CD4-positive, CD25-positive, alpha-beta regulatory T cell (primary cell): ENCODE measurements around the gene TNRC18. TPM values are rescaled to one million over a fixed set of nuclear protein-coding genes. Genes with fewer than 3 reads are reported as not detected.
A peak's percentile ranks its signal among the peaks of the same experiment; 100 is the strongest.

Source experiments
- ATAC-seq, 2 donors: fragments of 150-1000 bp; cut with Tn5 transposase; one replicate each; pipeline ENCODE4 v1.10.0; 2021; ENCODE audit warnings: low read depth in 2 of 2, moderate number of reproducible peaks in 2 of 2, moderate library complexity in 1 of 2
- DNase-seq, 3 donors: peaks; one replicate each; pipeline versions ENCODE4 v3.0.0 to v3.0.0-alpha.2; 2012 to 2022; ENCODE audit warnings: mixed read lengths in 1 of 3
- H3K27ac ChIP-seq: one replicate; pipeline ENCODE4 v1.7.0; 2013; ENCODE audit warnings: mild to moderate bottlenecking, low read length; ENCODE audit not compliant: insufficient read depth, poor library complexity, severe bottlenecking
- H3K27me3 ChIP-seq: one replicate; pipeline ENCODE4 v1.7.0; 2013; ENCODE audit warnings: low read length; ENCODE audit not compliant: control insufficient read depth, insufficient read depth
- H3K36me3 ChIP-seq: one replicate; pipeline ENCODE4 v1.7.0; 2013; ENCODE audit warnings: mild to moderate bottlenecking, low read length, moderate library complexity; ENCODE audit not compliant: control insufficient read depth, insufficient read depth
- H3K4me1 ChIP-seq: 2 replicates; pipeline ENCODE4 v1.7.0; 2013; ENCODE audit warnings: mild to moderate bottlenecking, low read length; ENCODE audit not compliant: insufficient read depth, control insufficient read depth, poor library complexity, severe bottlenecking
- H3K4me3 ChIP-seq: one replicate; pipeline ENCODE4 v1.7.0; 2013; ENCODE audit warnings: low read depth, mild to moderate bottlenecking, low read length, moderate library complexity
- H3K9me3 ChIP-seq, 2 experiments: 1 replicate in 1 of 2; 2 replicates in 1 of 2; pipeline ENCODE4 v1.7.0; 2013; ENCODE audit warnings: low read length in 2 of 2, mild to moderate bottlenecking in 1 of 2, moderate library complexity in 1 of 2; ENCODE audit not compliant: control insufficient read depth in 2 of 2
- H3K27ac Mint-ChIP-seq, 3 donors: one replicate each; pipeline ENCODE4 v1.8.0; 2020 to 2022; ENCODE audit warnings: mild to moderate bottlenecking in 3 of 3, mixed read lengths in 3 of 3, moderate library complexity in 2 of 3
- H3K27me3 Mint-ChIP-seq: one replicate; pipeline ENCODE4 v1.8.0; 2022; ENCODE audit warnings: mild to moderate bottlenecking, mixed read lengths
- H3K36me3 Mint-ChIP-seq: one replicate; pipeline ENCODE4 v1.8.0; 2020; ENCODE audit warnings: mixed read lengths
- H3K4me1 Mint-ChIP-seq, 4 donors: one replicate each; pipeline ENCODE4 v1.8.0; 2020 to 2022; ENCODE audit warnings: mixed read lengths in 4 of 4, mild to moderate bottlenecking in 1 of 4
- H3K4me3 Mint-ChIP-seq, 4 donors: one replicate each; pipeline ENCODE4 v1.8.0; 2020 to 2022; ENCODE audit warnings: mild to moderate bottlenecking in 4 of 4, mixed read lengths in 4 of 4, moderate library complexity in 3 of 4
- H3K9me3 Mint-ChIP-seq, 7 donors: one replicate each; pipeline ENCODE4 v1.8.0; 2020 to 2022; ENCODE audit warnings: mixed read lengths in 7 of 7, mild to moderate bottlenecking in 3 of 7, moderate library complexity in 2 of 7
- polyA plus RNA-seq, 4 donors: library from polyadenylated mRNA; unstranded; fragments of 300-500 nt; fragmentation: Illumina TruSeq; gene quantifications; one replicate each; pipeline ENCODE4 v1.2.3, GENCODE V29; 2021
- total RNA-seq: library from RNA; stranded (reverse); gene quantifications from one replicate; pipeline ENCODE4 v1.2.3, GENCODE V29; 2022

The TNRC18 gene
- total and polyA plus RNA-seq, 5 donors from 2014 or later: 0.17 to 80.1 (median 0.60) TPM

DNA sequence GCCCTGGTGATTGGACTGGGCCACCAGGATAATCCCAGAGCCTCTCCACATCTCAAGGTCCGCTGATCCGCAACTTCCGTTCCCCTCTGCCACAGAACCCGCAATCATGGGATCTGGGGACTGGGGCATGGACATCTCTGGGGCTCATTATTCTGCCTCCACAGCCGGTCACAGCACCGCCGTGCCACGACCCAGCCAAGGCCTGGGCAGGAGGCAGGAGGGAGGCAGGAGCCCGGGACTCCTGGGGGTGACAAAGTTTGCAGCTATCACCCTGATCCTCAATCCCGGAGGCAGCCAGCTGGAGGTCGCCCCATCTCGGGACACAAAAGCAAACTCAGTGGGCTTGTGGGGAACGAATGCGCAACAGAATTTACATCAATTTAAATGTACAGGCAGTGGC lies 42.9 kb upstream of the TNRC18 start:
- no peak for ATAC-seq
- H3K4me3 Mint-ChIP-seq: no peak overlapping the region
- H3K9me3 ChIP-seq: no peaks in the 10 kb centered on the region
- H3K36me3 ChIP-seq: no peaks in the 10 kb centered on the region
- H3K27ac Mint-ChIP-seq: no peak overlapping the region
- H3K4me3 ChIP-seq: no peak overlapping the region
- no peak for DNase-seq
- H3K9me3 Mint-ChIP-seq: peaks cover 0 to 1% (median 0%) of the 10 kb centered on the region in 7 donors
- H3K4me1 Mint-ChIP-seq: peaks cover 0 to 3% (median 0%) of the 10 kb centered on the region in 4 donors
- peaks cover 4% of the 10 kb centered on the region for H3K36me3 Mint-ChIP-seq
- no peaks in the 10 kb centered on the region for H3K27me3 ChIP-seq
- no peak overlapping the region for H3K27ac ChIP-seq
- H3K4me1 ChIP-seq: no peaks in the 10 kb centered on the region
- no peaks in the 10 kb centered on the region for H3K27me3 Mint-ChIP-seq

DNA sequence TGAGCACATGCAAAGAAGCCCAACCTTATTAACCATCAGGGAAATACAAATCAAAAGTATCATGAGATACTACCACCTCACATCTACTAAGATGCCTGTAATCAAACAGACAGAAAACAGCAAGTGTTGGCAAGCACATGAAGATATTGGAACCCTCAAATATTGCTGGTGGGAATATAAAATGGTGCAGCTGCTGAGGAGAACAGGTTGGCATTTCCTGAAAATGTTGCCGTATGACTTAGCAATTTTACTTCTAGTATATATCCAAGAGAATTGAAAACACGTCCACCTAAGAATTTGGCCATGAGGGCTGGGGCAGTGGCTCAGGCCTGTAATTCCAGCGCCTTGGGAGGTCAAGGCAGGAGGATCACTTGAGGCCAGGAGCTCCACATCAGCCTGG lies 39.4 kb upstream of the TNRC18 start:
- DNase-seq: no peak
- no peaks in the 10 kb centered on the region for H3K4me1 ChIP-seq
- Mint-ChIP-seq H3K36me3 (no peaks in the 10 kb centered on the region), H3K4me3 (no peak overlapping the region), H3K27me3 (no peaks in the 10 kb centered on the region), H3K4me1 (peaks cover 0 to 3% (median 0%) of the 10 kb centered on the region in 4 donors), H3K27ac (no peak overlapping the region), H3K9me3 (no peaks in the 10 kb centered on the region)
- H3K36me3 ChIP-seq: no peaks in the 10 kb centered on the region
- no peak for ATAC-seq
- H3K27ac ChIP-seq: no peak overlapping the region
- H3K9me3 ChIP-seq: no peaks in the 10 kb centered on the region
- no peaks in the 10 kb centered on the region for H3K27me3 ChIP-seq
- no peak overlapping the region for H3K4me3 ChIP-seq

DNA sequence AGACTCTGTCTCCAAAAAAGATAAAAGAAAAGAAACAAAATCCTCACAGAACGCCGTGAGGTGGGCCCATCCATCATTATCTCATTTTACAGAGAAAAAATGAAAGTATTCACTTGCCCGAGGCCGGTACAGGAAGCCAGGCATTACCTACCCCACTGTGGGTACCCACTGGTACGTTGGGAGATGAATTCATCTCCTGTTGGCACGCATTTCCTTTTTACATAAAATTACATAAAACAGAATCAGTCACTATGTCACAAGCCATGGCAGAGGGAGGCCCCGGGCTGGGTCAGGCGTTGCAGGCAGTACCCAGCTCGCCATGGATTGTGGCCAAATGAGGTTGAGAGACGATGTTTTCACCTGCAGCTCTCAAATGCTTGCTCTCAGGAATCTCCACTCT lies 38.6 kb upstream of the TNRC18 start:
- no peaks in the 10 kb centered on the region for H3K27me3 ChIP-seq
- no peaks in the 10 kb centered on the region for H3K27me3 Mint-ChIP-seq
- H3K9me3 Mint-ChIP-seq: no peaks in the 10 kb centered on the region
- DNase-seq (peak in 1 of 3 donors; percentile 31), ATAC-seq (no peak)
- no peak overlapping the region for H3K4me3 Mint-ChIP-seq
- H3K27ac ChIP-seq: no peak overlapping the region
- H3K36me3 Mint-ChIP-seq: no peaks in the 10 kb centered on the region
- H3K4me3 ChIP-seq: no peak overlapping the region
- no peaks in the 10 kb centered on the region for H3K36me3 ChIP-seq
- no peaks in the 10 kb centered on the region for H3K4me1 ChIP-seq
- no peak overlapping the region for H3K27ac Mint-ChIP-seq
- no peaks in the 10 kb centered on the region for H3K9me3 ChIP-seq
- peaks cover 0 to 3% (median 0%) of the 10 kb centered on the region in 4 donors for H3K4me1 Mint-ChIP-seq

DNA sequence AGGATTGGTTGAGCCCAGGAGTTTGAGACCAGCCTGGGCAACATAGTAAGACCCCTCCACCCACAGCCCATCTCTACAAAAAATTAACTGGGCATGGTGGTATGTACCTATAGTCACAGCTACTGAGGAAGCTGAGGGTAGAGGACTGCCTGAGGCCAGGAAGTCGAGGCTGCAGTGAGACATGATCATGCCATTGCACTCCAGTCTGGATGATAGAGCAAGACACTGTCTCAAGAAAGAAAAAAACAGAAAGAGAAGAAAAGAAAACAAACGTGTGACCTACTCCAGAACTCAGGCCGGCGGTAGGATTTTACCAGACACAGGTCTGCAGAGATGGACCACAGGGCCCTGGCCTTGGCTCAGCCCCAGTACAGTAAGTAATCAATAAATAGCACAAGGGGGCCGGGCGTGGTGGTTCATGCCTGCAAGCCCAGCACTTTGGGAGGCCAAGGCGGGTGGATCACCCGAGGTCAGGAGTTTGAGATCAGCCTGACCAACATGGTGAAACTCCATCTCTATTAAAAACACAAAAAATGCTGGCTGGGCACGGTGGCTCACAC lies 35.4 kb upstream of the TNRC18 start:
- Mint-ChIP-seq H3K27me3 (peaks cover 5% of the 10 kb centered on the region), H3K4me3 (no peak overlapping the region), H3K27ac (no peak overlapping the region), H3K9me3 (no peaks in the 10 kb centered on the region), H3K4me1 (peaks cover 0 to 3% (median 0%) of the 10 kb centered on the region in 4 donors), H3K36me3 (no peaks in the 10 kb centered on the region)
- Histone ChIP-seq H3K27ac (no peak overlapping the region), H3K9me3 (no peaks in the 10 kb centered on the region), H3K4me1 (no peaks in the 10 kb centered on the region), H3K36me3 (no peaks in the 10 kb centered on the region), H3K4me3 (no peak overlapping the region), H3K27me3 (no peaks in the 10 kb centered on the region)
- DNase-seq: no peak
- no peak for ATAC-seq

DNA sequence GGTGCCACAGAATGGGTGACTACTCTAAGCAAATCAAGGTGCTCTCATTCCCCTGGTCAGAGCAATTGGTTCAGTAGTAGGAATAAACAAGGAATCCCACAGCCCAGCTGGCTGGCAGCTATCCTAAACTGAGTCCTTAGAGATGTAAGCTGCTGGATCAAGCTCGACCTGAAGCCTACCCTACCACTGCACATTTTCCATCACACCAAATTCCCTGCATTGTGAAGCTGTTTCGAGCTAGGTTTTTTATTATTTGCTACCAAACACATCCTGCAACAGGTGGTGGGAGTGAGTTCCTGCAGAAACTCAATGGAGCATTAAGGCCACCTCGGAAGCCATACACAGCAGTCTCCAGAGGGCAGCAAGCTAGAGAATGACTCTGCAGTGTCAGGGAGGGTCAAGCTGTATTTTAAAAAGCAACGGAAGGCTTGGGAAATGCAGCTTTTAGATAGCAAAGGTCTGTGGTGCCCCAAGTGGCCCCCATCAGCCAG lies 33.7 kb upstream of the TNRC18 start:
- no peak overlapping the region for H3K4me3 Mint-ChIP-seq
- no peak overlapping the region for H3K27ac ChIP-seq
- no peaks in the 10 kb centered on the region for H3K9me3 ChIP-seq
- no peaks in the 10 kb centered on the region for H3K4me1 ChIP-seq
- no peaks in the 10 kb centered on the region for H3K27me3 ChIP-seq
- no peaks in the 10 kb centered on the region for H3K9me3 Mint-ChIP-seq
- H3K27ac Mint-ChIP-seq: no peak overlapping the region
- ATAC-seq: no peak
- H3K4me3 ChIP-seq: no peak overlapping the region
- DNase-seq: no peak
- H3K36me3 ChIP-seq: no peaks in the 10 kb centered on the region
- H3K27me3 Mint-ChIP-seq: peaks cover 5% of the 10 kb centered on the region
- H3K36me3 Mint-ChIP-seq: no peaks in the 10 kb centered on the region
- H3K4me1 Mint-ChIP-seq: peaks cover 0 to 2% (median 0%) of the 10 kb centered on the region in 4 donors

DNA sequence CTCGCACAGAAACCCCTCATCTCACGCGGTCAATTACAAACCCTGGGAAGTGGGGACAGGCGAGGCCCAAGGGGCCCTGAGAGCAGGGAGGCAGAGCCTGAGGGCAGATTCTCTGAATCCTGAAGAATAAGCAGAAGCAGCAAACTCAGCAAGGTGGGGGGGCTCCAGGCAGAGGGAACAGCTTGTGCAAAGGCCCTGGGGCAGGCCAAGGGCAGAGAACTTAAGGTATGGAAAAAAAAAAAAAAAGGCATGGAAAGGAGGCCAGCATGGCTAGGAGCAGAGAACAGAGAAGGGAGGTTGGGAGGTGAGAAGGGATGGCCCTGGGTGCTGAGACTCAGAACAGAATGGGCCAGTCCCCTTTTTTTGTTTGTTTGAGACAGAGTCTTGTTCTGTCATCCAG lies 32.8 kb upstream of the TNRC18 start:
- H3K4me1 Mint-ChIP-seq: no peaks in the 10 kb centered on the region
- no peaks in the 10 kb centered on the region for H3K36me3 Mint-ChIP-seq
- Histone ChIP-seq H3K36me3 (no peaks in the 10 kb centered on the region), H3K27me3 (no peaks in the 10 kb centered on the region), H3K4me3 (no peak overlapping the region), H3K9me3 (no peaks in the 10 kb centered on the region), H3K4me1 (no peaks in the 10 kb centered on the region), H3K27ac (no peak overlapping the region)
- DNase-seq: no peak
- no peak overlapping the region for H3K27ac Mint-ChIP-seq
- H3K4me3 Mint-ChIP-seq: no peak overlapping the region
- H3K27me3 Mint-ChIP-seq: peaks cover 5% of the 10 kb centered on the region
- ATAC-seq: no peak
- no peaks in the 10 kb centered on the region for H3K9me3 Mint-ChIP-seq

DNA sequence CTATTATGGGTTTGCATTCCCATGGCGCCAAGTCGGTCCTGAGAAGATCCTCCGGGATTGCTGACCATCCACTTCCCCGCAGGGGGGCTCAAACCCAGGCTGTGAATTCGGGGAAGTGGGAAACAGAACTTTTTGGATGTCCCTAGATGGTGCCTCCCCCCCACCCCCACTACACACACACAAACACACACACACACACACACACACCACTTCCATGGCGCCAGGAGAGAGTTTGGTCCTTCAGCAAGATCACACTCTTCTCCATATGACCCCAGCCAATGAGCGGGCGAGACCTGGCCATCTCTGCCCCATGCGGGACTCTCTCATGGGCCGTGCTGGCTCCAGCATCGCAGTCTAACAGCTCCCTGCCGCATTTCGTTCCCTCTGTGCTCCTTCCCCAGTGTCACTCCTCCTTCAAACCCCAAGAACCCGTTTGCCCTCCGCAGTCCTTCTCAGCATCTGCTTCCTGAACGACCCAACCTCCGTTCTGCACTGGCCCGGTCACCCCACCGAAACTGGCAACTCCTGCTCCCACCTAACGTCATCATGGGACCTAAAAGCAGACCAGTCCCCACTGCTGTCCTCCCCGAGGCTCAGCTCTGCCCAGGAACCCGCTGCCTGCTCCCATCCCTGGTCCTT lies 32.1 kb upstream of the TNRC18 start:
- H3K9me3 ChIP-seq: no peaks in the 10 kb centered on the region
- no peak overlapping the region for H3K27ac ChIP-seq
- no peaks in the 10 kb centered on the region for H3K9me3 Mint-ChIP-seq
- no peaks in the 10 kb centered on the region for H3K4me1 ChIP-seq
- no peaks in the 10 kb centered on the region for H3K36me3 Mint-ChIP-seq
- no peaks in the 10 kb centered on the region for H3K36me3 ChIP-seq
- H3K27ac Mint-ChIP-seq: no peak overlapping the region
- H3K4me3 ChIP-seq: no peak overlapping the region
- no peaks in the 10 kb centered on the region for H3K4me1 Mint-ChIP-seq
- H3K27me3 ChIP-seq: no peaks in the 10 kb centered on the region
- H3K4me3 Mint-ChIP-seq: no peak overlapping the region
- H3K27me3 Mint-ChIP-seq: peaks cover 5% of the 10 kb centered on the region
- no peak for ATAC-seq
- DNase-seq: no peak

DNA sequence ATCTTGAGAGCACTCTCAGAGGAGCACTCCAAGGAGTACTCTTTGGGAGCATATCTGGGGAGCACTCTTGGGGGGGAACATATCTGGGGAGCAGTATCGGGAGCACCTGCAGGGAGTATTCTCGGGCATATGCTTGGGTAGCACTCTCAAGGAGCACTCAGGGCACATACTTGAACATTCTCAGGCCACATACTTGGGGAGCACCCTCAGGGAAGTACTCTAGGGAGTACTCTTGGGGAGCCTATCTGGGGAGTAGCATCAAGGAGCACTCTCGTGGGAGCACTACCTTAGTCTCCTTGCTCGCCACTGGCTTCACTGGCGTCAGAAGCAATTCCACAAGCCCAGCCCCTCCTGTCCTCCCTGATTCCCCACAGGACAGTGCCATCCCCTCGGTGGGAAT lies 31.5 kb upstream of the TNRC18 start:
- no peak overlapping the region for H3K4me3 ChIP-seq
- peaks cover 5% of the 10 kb centered on the region for H3K27me3 Mint-ChIP-seq
- no peaks in the 10 kb centered on the region for H3K9me3 ChIP-seq
- no peaks in the 10 kb centered on the region for H3K9me3 Mint-ChIP-seq
- no peak overlapping the region for H3K4me3 Mint-ChIP-seq
- ATAC-seq: no peak
- H3K27ac ChIP-seq: no peak overlapping the region
- no peaks in the 10 kb centered on the region for H3K36me3 ChIP-seq
- no peaks in the 10 kb centered on the region for H3K27me3 ChIP-seq
- no peaks in the 10 kb centered on the region for H3K4me1 ChIP-seq
- H3K27ac Mint-ChIP-seq: no peak overlapping the region
- H3K4me1 Mint-ChIP-seq: no peaks in the 10 kb centered on the region
- DNase-seq: no peak
- no peaks in the 10 kb centered on the region for H3K36me3 Mint-ChIP-seq
